Measurements from ENCODE around the gene KDSR. TPM values are rescaled to one million over a fixed set of nuclear protein-coding genes. Genes with fewer than 3 reads are reported as not detected.

KDSR gene
- total RNA-seq, 1 donor from 2014 or later: 42.0 TPM

DNA sequence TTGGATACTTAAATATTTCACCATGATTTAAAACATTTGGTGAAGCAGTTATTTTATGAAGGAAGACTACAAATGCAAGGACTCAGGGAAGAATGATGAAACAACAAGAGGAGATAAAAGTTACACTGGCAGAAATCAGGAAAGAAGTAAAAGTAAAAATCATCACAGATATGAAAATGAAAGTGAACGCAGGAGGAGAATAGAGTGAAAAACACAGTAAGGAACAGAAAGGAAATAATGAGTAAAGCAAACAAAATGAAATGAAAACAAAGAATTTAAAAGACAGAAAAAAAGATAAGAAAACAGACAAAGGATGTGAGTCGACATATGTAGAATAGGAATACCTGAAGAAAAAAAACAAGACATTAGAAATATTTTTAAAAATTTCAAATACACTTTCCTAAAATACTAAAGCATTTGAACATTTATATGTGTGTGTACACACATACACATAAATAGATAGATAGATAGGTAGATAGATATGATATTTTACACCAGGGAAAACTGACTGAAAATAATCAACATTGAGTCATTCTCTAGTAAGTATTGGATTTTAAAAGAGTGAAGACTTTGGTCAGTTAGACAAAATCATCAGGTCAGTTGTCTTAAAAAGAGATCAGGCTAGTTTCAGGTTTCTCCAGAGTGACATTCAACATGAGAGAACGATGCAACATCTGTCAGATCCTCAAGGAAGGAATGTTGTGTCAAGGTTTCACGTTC, 12.1 kb upstream of the KDSR start:
- intact Hi-C loops (cut with DNase I): no loop called here
- no peak for TF ChIP-seq POLR2AphosphoS5 (IDR thresholded peaks at IDR 0.05; ENCODE audit: insufficient read depth in 1 of 2, low read depth in 1 of 2)
- no peak for TF ChIP-seq POLR2A (IDR thresholded peaks at IDR 0.05)
- TF ChIP-seq, protein P1, sequence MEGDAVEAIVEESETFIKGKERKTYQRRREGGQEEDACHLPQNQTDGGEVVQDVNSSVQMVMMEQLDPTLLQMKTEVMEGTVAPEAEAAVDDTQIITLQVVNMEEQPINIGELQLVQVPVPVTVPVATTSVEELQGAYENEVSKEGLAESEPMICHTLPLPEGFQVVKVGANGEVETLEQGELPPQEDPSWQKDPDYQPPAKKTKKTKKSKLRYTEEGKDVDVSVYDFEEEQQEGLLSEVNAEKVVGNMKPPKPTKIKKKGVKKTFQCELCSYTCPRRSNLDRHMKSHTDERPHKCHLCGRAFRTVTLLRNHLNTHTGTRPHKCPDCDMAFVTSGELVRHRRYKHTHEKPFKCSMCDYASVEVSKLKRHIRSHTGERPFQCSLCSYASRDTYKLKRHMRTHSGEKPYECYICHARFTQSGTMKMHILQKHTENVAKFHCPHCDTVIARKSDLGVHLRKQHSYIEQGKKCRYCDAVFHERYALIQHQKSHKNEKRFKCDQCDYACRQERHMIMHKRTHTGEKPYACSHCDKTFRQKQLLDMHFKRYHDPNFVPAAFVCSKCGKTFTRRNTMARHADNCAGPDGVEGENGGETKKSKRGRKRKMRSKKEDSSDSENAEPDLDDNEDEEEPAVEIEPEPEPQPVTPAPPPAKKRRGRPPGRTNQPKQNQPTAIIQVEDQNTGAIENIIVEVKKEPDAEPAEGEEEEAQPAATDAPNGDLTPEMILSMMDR (IDR thresholded peaks at IDR 0.05): no peak

DNA sequence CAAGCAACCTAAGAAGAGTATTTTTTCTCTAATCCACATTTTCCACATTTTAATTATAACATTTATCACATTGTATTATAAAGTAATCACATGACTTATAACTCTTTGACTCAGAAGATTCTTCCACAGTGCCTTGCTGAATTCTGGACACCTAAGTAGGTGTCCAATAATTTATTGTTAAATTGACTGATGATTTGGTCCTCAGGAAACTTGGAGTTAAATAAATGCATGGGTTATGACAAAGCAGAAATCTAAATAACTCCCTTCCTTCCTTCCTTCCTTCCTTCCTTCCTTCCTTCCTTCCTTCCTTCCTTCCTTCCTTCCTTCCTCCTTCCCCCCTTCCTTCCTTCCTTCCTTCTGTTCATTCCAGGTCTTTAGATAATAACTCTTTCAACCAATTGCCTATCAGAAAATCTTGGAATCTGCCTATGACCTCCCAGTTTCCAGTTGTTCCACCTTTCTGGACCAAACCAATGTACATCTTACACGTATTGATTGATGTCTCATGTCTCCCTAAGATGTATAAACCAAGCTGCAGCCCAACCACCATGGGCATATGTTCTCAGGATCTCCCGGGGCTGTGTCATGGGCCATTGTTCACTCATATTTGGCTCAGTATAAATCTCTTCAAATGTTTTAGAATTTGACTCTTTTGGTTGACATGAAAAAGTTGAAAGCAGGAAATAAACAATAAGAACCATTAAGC, 10.4 kb upstream of the KDSR start:
- Histone ChIP-seq H3K36me3 (no peaks in the 10 kb centered on the region), H3K27ac (no peak overlapping the region), H3K4me1 (no peaks in the 10 kb centered on the region), H3K9me3 (peaks cover 4% of the 10 kb centered on the region), H3K27me3 (no peaks in the 10 kb centered on the region), H3K4me3 (no peak overlapping the region)
- no peak for DNase-seq (ENCODE audit: extremely low spot score in 2 of 2)
- intact Hi-C loops (cut with DNase I): no loop called here
- TF ChIP-seq POLR2A (IDR thresholded peaks at IDR 0.05) (no peak), POLR2AphosphoS5 (IDR thresholded peaks at IDR 0.05; ENCODE audit: insufficient read depth in 1 of 2, low read depth in 1 of 2) (no peak)
- TF ChIP-seq, protein P1 (IDR thresholded peaks at IDR 0.05): no peak

More for the DNA sequence above, 12.1 kb upstream of the KDSR start:
- DNase-seq (ENCODE audit: extremely low spot score in 2 of 2): no peak
- no peak overlapping the region for H3K27ac ChIP-seq
- H3K4me3 ChIP-seq: no peak overlapping the region
- H3K9me3 ChIP-seq: peaks cover 4% of the 10 kb centered on the region
- no peaks in the 10 kb centered on the region for H3K4me1 ChIP-seq
- no peaks in the 10 kb centered on the region for H3K36me3 ChIP-seq
- no peaks in the 10 kb centered on the region for H3K27me3 ChIP-seq

DNA sequence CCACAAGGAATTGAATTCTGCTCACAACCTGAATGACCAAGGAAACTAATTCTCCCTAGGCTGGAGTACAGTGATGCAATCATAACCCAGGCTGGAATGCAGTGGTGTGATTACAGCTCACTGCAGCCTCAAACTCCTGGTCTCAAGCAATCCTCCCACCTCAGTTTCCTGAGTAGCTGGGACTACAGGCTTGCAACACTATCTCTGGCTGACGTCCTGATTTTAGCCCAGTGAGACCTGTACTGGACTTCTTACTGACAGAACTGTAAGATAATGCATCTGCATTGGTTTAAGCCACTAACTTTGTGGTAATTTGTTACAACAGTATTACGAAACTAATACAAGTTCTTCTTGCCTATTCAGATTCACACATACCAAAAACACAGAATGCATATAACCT, 9.5 kb upstream of the KDSR start:
- H3K4me1 ChIP-seq: no peaks in the 10 kb centered on the region
- no peak overlapping the region for H3K27ac ChIP-seq
- H3K4me3 ChIP-seq: no peak overlapping the region
- no peaks in the 10 kb centered on the region for H3K27me3 ChIP-seq
- TF ChIP-seq POLR2A (IDR thresholded peaks at IDR 0.05): no peak
- no peak for TF ChIP-seq POLR2AphosphoS5 (IDR thresholded peaks at IDR 0.05; ENCODE audit: insufficient read depth in 1 of 2, low read depth in 1 of 2)
- TF ChIP-seq, protein P1 (IDR thresholded peaks at IDR 0.05): no peak
- intact Hi-C loops (cut with DNase I): no loop called here
- DNase-seq (ENCODE audit: extremely low spot score in 2 of 2): no peak
- H3K36me3 ChIP-seq: no peaks in the 10 kb centered on the region
- H3K9me3 ChIP-seq: peaks cover 4% of the 10 kb centered on the region

DNA sequence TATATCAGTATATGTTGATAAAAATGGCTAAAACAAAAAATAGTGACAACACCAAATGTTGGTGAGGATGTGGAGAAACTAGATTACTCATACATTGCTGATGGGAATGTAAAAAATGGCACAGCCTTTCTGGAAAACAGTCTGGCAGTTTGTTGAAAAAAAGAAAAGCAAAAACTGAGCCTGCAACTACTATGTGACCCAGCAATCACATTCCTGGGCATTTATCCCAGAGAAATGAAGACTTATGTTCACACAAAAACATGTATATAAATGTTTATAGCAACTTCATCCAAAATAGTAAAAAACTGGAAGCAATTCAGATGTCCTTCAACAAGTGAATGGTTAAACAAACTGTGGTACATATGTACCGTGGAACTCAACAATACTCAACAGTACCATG, 7.5 kb upstream of the KDSR start:
- peaks cover 4% of the 10 kb centered on the region for H3K9me3 ChIP-seq
- H3K27ac ChIP-seq: no peak overlapping the region
- no peaks in the 10 kb centered on the region for H3K27me3 ChIP-seq
- H3K36me3 ChIP-seq: no peaks in the 10 kb centered on the region
- intact Hi-C loops (cut with DNase I): no loop called here
- no peak for DNase-seq (ENCODE audit: extremely low spot score in 2 of 2)
- H3K4me1 ChIP-seq: no peaks in the 10 kb centered on the region
- no peak for TF ChIP-seq POLR2AphosphoS5 (IDR thresholded peaks at IDR 0.05; ENCODE audit: insufficient read depth in 1 of 2, low read depth in 1 of 2)
- TF ChIP-seq POLR2A (IDR thresholded peaks at IDR 0.05): no peak
- TF ChIP-seq, protein P1 (IDR thresholded peaks at IDR 0.05): no peak
- H3K4me3 ChIP-seq: no peak overlapping the region

DNA sequence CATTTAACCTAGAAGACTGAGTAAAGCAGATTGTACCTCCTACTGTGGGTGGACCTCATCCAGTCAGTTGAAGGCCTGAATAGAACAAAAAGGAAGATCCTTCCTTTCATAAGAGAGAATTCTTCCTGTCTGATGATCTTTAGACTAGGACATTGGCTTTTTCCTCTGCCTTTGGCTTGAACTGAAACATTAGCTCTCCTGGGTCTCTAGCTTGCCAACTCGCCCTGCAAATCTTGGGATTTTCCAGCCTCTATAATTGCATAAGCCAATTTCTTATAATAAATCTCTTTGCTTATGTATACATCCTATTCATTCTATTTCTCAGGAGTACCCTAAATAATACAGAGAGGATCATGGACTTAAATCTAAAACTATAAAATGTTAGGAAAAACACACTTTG, 6.2 kb upstream of the KDSR start:
- TF ChIP-seq POLR2A (IDR thresholded peaks at IDR 0.05) (no peak), POLR2AphosphoS5 (IDR thresholded peaks at IDR 0.05; ENCODE audit: insufficient read depth in 1 of 2, low read depth in 1 of 2) (no peak)
- TF ChIP-seq, protein P1 (IDR thresholded peaks at IDR 0.05): no peak
- intact Hi-C loops (cut with DNase I): no loop called here
- Histone ChIP-seq H3K9me3 (peaks cover 4% of the 10 kb centered on the region), H3K27me3 (no peaks in the 10 kb centered on the region), H3K27ac (no peak overlapping the region), H3K4me1 (peaks cover 5% of the 10 kb centered on the region), H3K4me3 (no peak overlapping the region), H3K36me3 (no peaks in the 10 kb centered on the region)
- DNase-seq (ENCODE audit: extremely low spot score in 2 of 2): no peak
